ENCODE results near the gene TRDMT1.
A peak's percentile ranks its signal among the peaks of the same experiment; 100 is the strongest.

TRDMT1 gene

DNA sequence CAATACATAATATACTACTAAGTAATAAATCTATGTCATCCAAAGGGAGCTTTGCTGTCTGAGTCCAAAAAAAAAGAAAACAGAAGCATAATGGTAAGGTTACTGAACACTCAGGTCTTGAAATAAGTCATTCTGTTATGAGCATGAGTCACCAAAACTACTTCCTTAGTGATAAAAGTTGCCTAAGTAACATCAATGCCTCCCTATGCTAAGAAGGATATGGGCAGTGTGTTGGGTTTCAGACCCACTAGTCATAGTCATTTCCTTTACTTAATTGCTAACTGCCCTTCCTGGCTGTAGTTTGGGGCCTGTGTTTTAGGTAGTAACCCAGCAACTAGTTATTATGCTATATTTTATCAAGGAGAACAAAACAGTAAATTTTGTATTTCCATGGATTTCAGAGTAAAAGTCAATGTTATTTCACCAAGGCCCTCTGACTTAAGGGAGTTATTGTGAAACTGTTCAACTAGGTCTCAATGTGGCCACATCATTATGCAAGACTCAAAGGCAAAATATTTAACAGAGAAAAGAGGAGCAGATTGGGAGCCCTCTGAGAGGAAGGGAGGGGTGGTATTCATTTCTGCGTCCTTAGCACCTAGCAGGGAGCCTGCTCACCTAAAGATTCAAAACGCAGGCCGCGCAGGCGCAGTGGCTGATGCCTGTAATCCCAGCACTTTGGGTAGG lies 14.9 kb upstream of the TRDMT1 start:
- Histone ChIP-seq H3K36me3 (replicated peaks) (no peaks in the 10 kb centered on the region), H3K27ac (peak overlapping the region; percentile 98), H3K4me3 (ENCODE audit: low read depth, low read length) (no peak overlapping the region), H3K27me3 (replicated peaks) (no peaks in the 10 kb centered on the region)
- DNase-seq = peak; percentile 95
- TF ChIP-seq, protein P1, sequence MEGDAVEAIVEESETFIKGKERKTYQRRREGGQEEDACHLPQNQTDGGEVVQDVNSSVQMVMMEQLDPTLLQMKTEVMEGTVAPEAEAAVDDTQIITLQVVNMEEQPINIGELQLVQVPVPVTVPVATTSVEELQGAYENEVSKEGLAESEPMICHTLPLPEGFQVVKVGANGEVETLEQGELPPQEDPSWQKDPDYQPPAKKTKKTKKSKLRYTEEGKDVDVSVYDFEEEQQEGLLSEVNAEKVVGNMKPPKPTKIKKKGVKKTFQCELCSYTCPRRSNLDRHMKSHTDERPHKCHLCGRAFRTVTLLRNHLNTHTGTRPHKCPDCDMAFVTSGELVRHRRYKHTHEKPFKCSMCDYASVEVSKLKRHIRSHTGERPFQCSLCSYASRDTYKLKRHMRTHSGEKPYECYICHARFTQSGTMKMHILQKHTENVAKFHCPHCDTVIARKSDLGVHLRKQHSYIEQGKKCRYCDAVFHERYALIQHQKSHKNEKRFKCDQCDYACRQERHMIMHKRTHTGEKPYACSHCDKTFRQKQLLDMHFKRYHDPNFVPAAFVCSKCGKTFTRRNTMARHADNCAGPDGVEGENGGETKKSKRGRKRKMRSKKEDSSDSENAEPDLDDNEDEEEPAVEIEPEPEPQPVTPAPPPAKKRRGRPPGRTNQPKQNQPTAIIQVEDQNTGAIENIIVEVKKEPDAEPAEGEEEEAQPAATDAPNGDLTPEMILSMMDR (IDR thresholded peaks at IDR 0.05; ENCODE audit: low read depth, low read length, missing control alignments) = no peak
- in situ Hi-C loops (cut with HindIII; ENCODE audit: low pct_ligation_motif_present, low sequenced_read_pairs) = no loop called here

DNA sequence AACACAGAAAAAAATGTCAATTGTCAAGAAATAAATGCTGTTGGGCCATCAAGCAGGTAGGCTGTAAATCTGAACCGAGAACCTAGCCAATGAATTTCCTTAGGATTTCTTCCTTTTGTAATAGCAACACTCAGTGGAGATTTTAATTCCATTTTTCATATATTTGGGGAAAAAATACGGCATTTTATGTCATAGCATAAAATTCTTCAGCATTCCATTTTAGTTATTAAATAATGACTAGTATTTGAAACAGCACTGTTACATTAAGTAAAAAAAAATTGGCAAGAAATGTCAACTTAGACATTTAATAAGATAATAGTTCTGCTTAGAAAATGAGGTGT lies 14.3 kb upstream of the TRDMT1 start:
- TF ChIP-seq, protein P1 (IDR thresholded peaks at IDR 0.05; ENCODE audit: low read depth, low read length, missing control alignments) = no peak
- in situ Hi-C loops (cut with HindIII; ENCODE audit: low pct_ligation_motif_present, low sequenced_read_pairs) = no loop called here
- no peaks in the 10 kb centered on the region for H3K36me3 ChIP-seq (replicated peaks)
- no peaks in the 10 kb centered on the region for H3K27me3 ChIP-seq (replicated peaks)
- H3K27ac ChIP-seq = peak overlapping the region; percentile 98
- DNase-seq = no peak
- no peak overlapping the region for H3K4me3 ChIP-seq (ENCODE audit: low read depth, low read length)

DNA sequence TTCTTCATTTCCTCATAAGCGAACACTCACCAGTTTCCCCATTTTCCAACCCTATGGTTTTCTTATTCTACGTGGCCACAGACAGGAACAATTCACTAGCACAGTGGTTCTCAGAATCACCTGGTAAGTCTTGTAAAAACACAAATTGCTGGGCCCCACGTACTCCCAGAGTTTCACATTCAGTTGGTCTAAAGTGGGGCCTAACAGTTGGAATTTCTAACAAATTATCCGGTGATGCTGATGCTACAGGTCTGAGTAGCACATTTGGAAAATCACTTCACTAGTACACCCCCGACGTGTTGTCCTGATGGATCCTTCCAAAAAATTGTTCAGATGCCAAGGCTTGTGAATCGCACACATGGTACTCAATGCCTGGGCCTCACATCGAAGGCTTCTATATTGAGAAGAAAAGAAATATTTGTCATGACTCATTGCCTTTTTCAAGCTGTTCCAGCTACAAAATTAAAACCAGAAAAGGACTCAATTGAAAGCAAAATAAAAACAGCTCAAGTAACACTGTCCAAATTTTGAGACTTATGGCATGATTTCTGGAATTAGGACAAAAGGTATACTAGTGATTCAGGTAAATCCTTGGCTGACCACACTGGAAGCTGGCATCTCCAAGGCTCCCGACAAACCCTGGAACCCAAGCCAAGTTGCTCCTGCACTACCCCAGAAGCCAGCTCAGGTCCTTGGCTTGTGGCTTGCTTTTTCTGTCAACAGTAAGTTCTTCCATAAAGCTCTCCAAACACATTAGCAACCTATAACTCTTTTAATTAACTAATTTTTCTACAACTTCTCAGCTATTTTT lies 13.7 kb upstream of the TRDMT1 start:
- in situ Hi-C loops (cut with HindIII; ENCODE audit: low pct_ligation_motif_present, low sequenced_read_pairs) = no loop called here
- H3K27me3 ChIP-seq (replicated peaks) = no peaks in the 10 kb centered on the region
- peak overlapping the region; percentile 29 for H3K4me3 ChIP-seq (ENCODE audit: low read depth, low read length)
- H3K36me3 ChIP-seq (replicated peaks) = no peaks in the 10 kb centered on the region
- peak overlapping the region; percentile 98 for H3K27ac ChIP-seq
- TF ChIP-seq, protein P1 (IDR thresholded peaks at IDR 0.05; ENCODE audit: low read depth, low read length, missing control alignments) = no peak
- DNase-seq = peak; percentile 91

DNA sequence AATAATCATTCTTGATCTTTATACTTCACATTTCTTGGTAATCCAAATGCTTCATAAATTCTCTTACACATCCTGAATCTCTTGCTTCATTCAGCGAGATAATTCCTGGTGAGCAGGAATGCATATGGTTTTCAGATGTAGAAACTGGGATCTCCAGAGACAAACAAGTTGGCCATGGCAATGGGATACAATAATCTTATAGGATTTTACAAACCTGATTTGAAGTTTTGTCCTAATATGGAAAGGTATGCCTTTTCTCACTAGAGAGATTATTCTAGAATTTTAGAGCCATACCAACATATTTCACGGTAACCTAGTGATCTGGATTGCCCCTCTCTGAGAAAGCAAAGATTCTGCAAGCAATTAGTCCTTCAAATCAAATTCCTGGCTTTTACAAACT lies 13.1 kb upstream of the TRDMT1 start:
- Histone ChIP-seq H3K27me3 (replicated peaks) (no peaks in the 10 kb centered on the region), H3K36me3 (replicated peaks) (no peaks in the 10 kb centered on the region), H3K4me3 (ENCODE audit: low read depth, low read length) (peak overlapping the region; percentile 29), H3K27ac (peak overlapping the region; percentile 98)
- DNase-seq = peak; percentile 47
- in situ Hi-C loops (cut with HindIII; ENCODE audit: low pct_ligation_motif_present, low sequenced_read_pairs) = no loop called here
- TF ChIP-seq, protein P1 (IDR thresholded peaks at IDR 0.05; ENCODE audit: low read depth, low read length, missing control alignments) = no peak

DNA sequence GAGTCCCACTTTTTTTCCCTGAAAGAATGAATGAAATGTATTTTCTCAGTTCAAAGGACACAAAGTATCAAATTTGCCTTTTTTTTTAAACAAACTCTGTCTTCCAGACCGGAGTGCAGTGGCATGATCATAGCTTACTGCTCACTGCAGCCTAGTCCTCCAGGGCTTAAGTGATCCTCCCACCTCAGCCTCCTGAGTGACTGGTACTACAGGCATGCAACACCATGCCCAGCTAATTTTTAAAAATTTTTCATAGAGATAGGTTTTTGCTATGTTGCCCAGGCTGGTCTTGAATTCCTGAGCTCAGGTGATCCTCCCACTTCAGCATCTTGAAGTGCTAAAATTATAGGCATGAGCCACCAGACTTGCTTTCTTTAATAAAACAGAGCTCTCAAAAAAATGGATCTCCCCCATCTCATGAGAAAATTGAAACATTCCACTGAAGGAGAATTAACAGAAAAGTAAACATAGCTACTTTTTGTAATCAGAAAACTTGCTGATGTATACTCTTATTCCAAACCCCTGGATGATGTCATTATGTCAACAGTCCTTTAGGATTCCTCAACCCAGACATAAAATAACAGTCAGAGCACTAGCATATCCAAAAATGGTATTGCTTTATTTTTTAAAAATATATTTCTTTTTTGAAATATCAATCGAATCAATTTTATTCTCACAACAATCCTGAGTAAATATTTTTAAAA lies 12.3 kb upstream of the TRDMT1 start:
- Histone ChIP-seq H3K4me3 (ENCODE audit: low read depth, low read length) (no peak overlapping the region), H3K36me3 (replicated peaks) (no peaks in the 10 kb centered on the region), H3K27ac (peak overlapping the region; percentile 98), H3K27me3 (replicated peaks) (no peaks in the 10 kb centered on the region)
- DNase-seq = peak; percentile 60
- in situ Hi-C loops (cut with HindIII; ENCODE audit: low pct_ligation_motif_present, low sequenced_read_pairs) = no loop called here
- TF ChIP-seq, protein P1 (IDR thresholded peaks at IDR 0.05; ENCODE audit: low read depth, low read length, missing control alignments) = no peak
